Trophoblast cell (in vitro differentiated cells and primary cell): ENCODE data around the gene LRRTM2.
A peak's percentile ranks its signal among the peaks of the same experiment; 100 is the strongest.

Source experiments
- DNase-seq, 2 donors: peaks; one replicate each; pipeline ENCODE4 v3.0.0-alpha.2; 2016
- H2AFZ ChIP-seq: 2 replicates; pipeline ENCODE4 v1.6.1; 2013; ENCODE audit warnings: low read length, moderate library complexity, mild to moderate bottlenecking; ENCODE audit not compliant: insufficient read depth, poor library complexity
- H2AK5ac ChIP-seq: 2 replicates; pipeline ENCODE4 v1.6.1; 2013; ENCODE audit warnings: mild to moderate bottlenecking, low read length
- H2BK120ac ChIP-seq: 2 replicates; pipeline ENCODE4 v1.6.1; 2013; ENCODE audit warnings: low read length, mild to moderate bottlenecking, moderate library complexity; ENCODE audit not compliant: insufficient read depth, poor library complexity
- H2BK12ac ChIP-seq: 2 replicates; pipeline ENCODE4 v1.6.1; 2013; ENCODE audit warnings: mild to moderate bottlenecking, low read length, moderate library complexity
- H2BK5ac ChIP-seq: 2 replicates; pipeline ENCODE4 v1.6.1; 2013; ENCODE audit warnings: low read length, low read depth, moderate library complexity, mild to moderate bottlenecking; ENCODE audit not compliant: poor library complexity
- H3K14ac ChIP-seq: 2 replicates; pipeline ENCODE4 v1.6.1; 2013; ENCODE audit warnings: mild to moderate bottlenecking, low read length
- H3K18ac ChIP-seq: 2 replicates; pipeline ENCODE4 v1.6.1; 2013; ENCODE audit warnings: mild to moderate bottlenecking, low read length
- H3K23ac ChIP-seq: 2 replicates; pipeline ENCODE4 v1.6.1; 2013; ENCODE audit warnings: low read length
- H3K27ac ChIP-seq: 2 replicates; pipeline ENCODE4 v1.5.1; 2013; ENCODE audit warnings: low read depth, mild to moderate bottlenecking, inconsistent platforms, low read length, moderate library complexity
- H3K27me3 ChIP-seq: 2 replicates; pipeline ENCODE4 v1.6.1; 2013; ENCODE audit warnings: inconsistent platforms, mild to moderate bottlenecking, low read length, moderate library complexity; ENCODE audit not compliant: insufficient read depth
- H3K36me3 ChIP-seq, 2 experiments: 1 replicate in 1 of 2; 2 replicates in 1 of 2; pipeline ENCODE4 v1.6.1; 2013; ENCODE audit warnings: low read length in 2 of 2, mild to moderate bottlenecking in 2 of 2, moderate library complexity in 1 of 2; ENCODE audit not compliant: insufficient read depth in 2 of 2, control insufficient read depth in 1 of 2
- H3K4ac ChIP-seq: 2 replicates; pipeline ENCODE4 v1.6.1; 2013; ENCODE audit warnings: low read depth, mild to moderate bottlenecking, low read length, moderate library complexity
- H3K4me1 ChIP-seq, 2 experiments: 1 replicate in 1 of 2; 2 replicates in 1 of 2; pipeline ENCODE4 v1.6.1; 2013; ENCODE audit warnings: low read length in 2 of 2, mild to moderate bottlenecking in 2 of 2, moderate library complexity in 1 of 2; ENCODE audit not compliant: insufficient read depth in 2 of 2, control insufficient read depth in 1 of 2
- H3K4me2 ChIP-seq: 2 replicates; pipeline ENCODE4 v1.6.1; 2013; ENCODE audit warnings: inconsistent platforms, mild to moderate bottlenecking, low read length, moderate library complexity
- H3K4me3 ChIP-seq: 2 replicates; pipeline ENCODE4 v1.5.1; 2013; ENCODE audit warnings: mild to moderate bottlenecking, low read depth, low read length, inconsistent platforms
- H3K79me1 ChIP-seq: one replicate; pipeline ENCODE4 v1.6.1; 2013; ENCODE audit warnings: low read length
- H3K79me2 ChIP-seq: 2 replicates; pipeline ENCODE4 v1.6.1; 2013; ENCODE audit warnings: low read length, mild to moderate bottlenecking; ENCODE audit not compliant: control insufficient read depth, insufficient read depth, poor library complexity
- H3K9ac ChIP-seq: 2 replicates; pipeline ENCODE4 v1.6.1; 2013; ENCODE audit warnings: mild to moderate bottlenecking, low read length
- H3K9me3 ChIP-seq: 2 replicates; pipeline ENCODE4 v1.6.1; 2013; ENCODE audit warnings: low read depth, mild to moderate bottlenecking, control low read depth, inconsistent platforms, low read length; ENCODE audit not compliant: insufficient read depth
- H4K12ac ChIP-seq: 2 replicates; pipeline ENCODE4 v1.6.1; 2013; ENCODE audit warnings: low read depth, mild to moderate bottlenecking, low read length, moderate library complexity
- H4K8ac ChIP-seq: 2 replicates; pipeline ENCODE4 v1.6.1; 2013; ENCODE audit warnings: low read depth, mild to moderate bottlenecking, low read length, moderate library complexity
- H4K91ac ChIP-seq: one replicate; pipeline ENCODE4 v1.6.1; 2013; ENCODE audit warnings: low read depth, mild to moderate bottlenecking, low read length, moderate library complexity
- WGBS: extraction: QIAGEN DNeasy Blood & Tissue Kit; methylation state at CpG from one replicate; pipeline ENCODE4 v1.1.7; 2013; ENCODE audit warnings: missing lambda C conversion rate; ENCODE audit not compliant: insufficient read length, insufficient coverage; ENCODE audit errors: extremely low coverage; 5-methylcytosine and 5-hydroxymethylcytosine counted together

LRRTM2 gene

DNA sequence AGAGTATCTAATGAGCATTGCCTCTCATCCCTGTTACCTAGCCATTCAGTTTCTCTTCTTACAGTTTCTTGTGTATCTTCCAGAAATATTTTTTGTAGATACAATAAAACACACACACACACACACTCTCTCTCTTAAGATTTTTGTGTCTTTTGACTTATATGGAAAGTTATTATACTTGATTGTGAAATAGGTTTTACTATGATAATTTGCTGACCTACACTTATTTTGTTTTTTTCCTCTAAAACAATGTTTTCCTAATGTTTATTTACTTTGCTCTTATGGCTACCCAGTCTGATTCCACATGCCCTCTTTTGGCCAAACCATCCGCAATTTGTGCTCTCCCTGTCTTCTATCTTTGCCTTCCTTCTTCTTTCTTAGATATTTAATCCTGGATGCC lies 25.3 kb downstream of the LRRTM2 start:
- no peak overlapping the region for H3K4me2 ChIP-seq
- H4K91ac ChIP-seq = no peak overlapping the region
- H2BK120ac ChIP-seq = no peak overlapping the region
- H2AK5ac ChIP-seq = no peak overlapping the region
- H3K79me2 ChIP-seq = no peaks in the 10 kb centered on the region
- H3K27ac ChIP-seq = no peak overlapping the region
- no peaks in the 10 kb centered on the region for H3K9me3 ChIP-seq
- no peak overlapping the region for H2BK12ac ChIP-seq
- no peak overlapping the region for H2BK5ac ChIP-seq
- H3K27me3 ChIP-seq = no peaks in the 10 kb centered on the region
- H3K23ac ChIP-seq = no peak overlapping the region
- no peak overlapping the region for H3K18ac ChIP-seq
- H3K4me3 ChIP-seq = no peak overlapping the region
- H3K79me1 ChIP-seq = no peaks in the 10 kb centered on the region
- H2AFZ ChIP-seq = no peak overlapping the region
- DNase-seq = no peak
- no peak overlapping the region for H4K8ac ChIP-seq
- H4K12ac ChIP-seq = no peak overlapping the region
- H3K4me1 ChIP-seq = peaks cover 0 to 1% of the 10 kb centered on the region in 2 experiments
- H3K9ac ChIP-seq = no peak overlapping the region
- H3K4ac ChIP-seq = no peak overlapping the region
- no peak overlapping the region for H3K14ac ChIP-seq
- no peaks in the 10 kb centered on the region for H3K36me3 ChIP-seq
- no CpG with 5 or more reads among the region's 1 CpG for WGBS

DNA sequence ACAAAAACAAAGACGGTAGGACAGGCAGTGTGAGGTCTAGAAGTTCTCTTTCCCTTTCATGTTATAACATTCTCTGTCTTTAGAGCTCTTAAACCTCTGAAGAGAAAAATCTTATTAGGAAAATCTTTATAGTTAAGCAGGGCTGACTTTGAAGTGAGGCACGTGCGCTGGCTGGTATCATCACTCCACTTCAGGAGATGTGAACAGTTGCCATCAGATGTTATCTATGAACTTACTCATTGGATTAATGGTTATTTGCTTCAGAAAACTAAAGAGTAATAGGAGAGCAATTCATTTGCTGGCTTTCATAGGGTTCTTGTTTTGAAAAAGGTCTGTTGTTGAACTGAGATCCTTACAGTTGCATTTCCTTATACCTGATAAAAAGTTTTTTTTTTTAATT lies 25.7 kb downstream of the LRRTM2 start:
- H3K79me1 ChIP-seq = no peaks in the 10 kb centered on the region
- H3K79me2 ChIP-seq = no peaks in the 10 kb centered on the region
- H4K91ac ChIP-seq = no peak overlapping the region
- H2AFZ ChIP-seq = no peak overlapping the region
- H3K23ac ChIP-seq = no peak overlapping the region
- H3K27me3 ChIP-seq = no peaks in the 10 kb centered on the region
- DNase-seq = no peak
- H3K9me3 ChIP-seq = no peaks in the 10 kb centered on the region
- H3K4me2 ChIP-seq = no peak overlapping the region
- H3K14ac ChIP-seq = no peak overlapping the region
- WGBS = no CpG with 5 or more reads among the region's 3 CpGs
- H3K4me1 ChIP-seq = peaks cover 0 to 1% of the 10 kb centered on the region in 2 experiments
- H2BK5ac ChIP-seq = no peak overlapping the region
- no peak overlapping the region for H2BK12ac ChIP-seq
- no peak overlapping the region for H3K27ac ChIP-seq
- H3K18ac ChIP-seq = no peak overlapping the region
- H4K12ac ChIP-seq = no peak overlapping the region
- no peak overlapping the region for H3K9ac ChIP-seq
- no peak overlapping the region for H2AK5ac ChIP-seq
- H4K8ac ChIP-seq = no peak overlapping the region
- H3K4ac ChIP-seq = no peak overlapping the region
- H2BK120ac ChIP-seq = no peak overlapping the region
- H3K4me3 ChIP-seq = no peak overlapping the region
- no peaks in the 10 kb centered on the region for H3K36me3 ChIP-seq

GRCh38 chr5:138844812-138845513 lies 30.2 kb downstream of the LRRTM2 start:
- Histone ChIP-seq H3K79me1 (no peaks in the 10 kb centered on the region), H3K9me3 (no peaks in the 10 kb centered on the region), H3K14ac (no peak overlapping the region), H2BK12ac (no peak overlapping the region), H3K4me3 (no peak overlapping the region), H2AK5ac (no peak overlapping the region), H3K79me2 (peaks cover 2% of the 10 kb centered on the region), H3K4ac (no peak overlapping the region), H3K4me1 (peaks cover 0 to 1% of the 10 kb centered on the region in 2 experiments), H3K27me3 (no peaks in the 10 kb centered on the region), H4K8ac (no peak overlapping the region), H3K23ac (no peak overlapping the region), H3K4me2 (no peak overlapping the region), H3K18ac (no peak overlapping the region), H2AFZ (no peak overlapping the region), H4K91ac (no peak overlapping the region), H3K36me3 (peaks cover 0 to 2% of the 10 kb centered on the region in 2 experiments), H2BK5ac (no peak overlapping the region), H3K27ac (no peak overlapping the region), H2BK120ac (no peak overlapping the region), H4K12ac (no peak overlapping the region), H3K9ac (no peak overlapping the region)
- WGBS = no CpG with 5 or more reads among the region's 6 CpGs
- DNase-seq = peak in 1 of 2 donors; percentile 25

DNA sequence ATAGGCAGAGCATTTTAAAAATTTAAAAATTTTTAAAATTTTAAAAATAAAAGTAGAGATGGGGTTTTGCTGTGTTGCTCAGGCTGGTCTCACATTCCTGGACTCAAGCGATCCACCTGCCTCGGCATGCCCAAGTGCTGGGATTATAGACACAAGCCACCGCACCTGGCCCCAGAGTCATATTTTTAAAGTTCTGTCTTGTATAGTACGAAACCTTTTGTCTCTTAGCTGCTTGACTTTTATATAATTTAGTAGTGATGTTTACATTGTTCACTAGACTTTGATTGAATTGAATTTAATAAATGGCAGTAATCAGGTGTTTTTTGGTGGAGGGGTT lies 31.0 kb downstream of the LRRTM2 start:
- Histone ChIP-seq H3K23ac (no peak overlapping the region), H3K4ac (no peak overlapping the region), H3K4me1 (peaks cover 0 to 1% of the 10 kb centered on the region in 2 experiments), H3K79me1 (no peaks in the 10 kb centered on the region), H3K9ac (no peak overlapping the region), H3K36me3 (peaks cover 0 to 2% of the 10 kb centered on the region in 2 experiments), H4K91ac (no peak overlapping the region), H3K27ac (no peak overlapping the region), H3K9me3 (no peaks in the 10 kb centered on the region), H3K14ac (no peak overlapping the region), H3K4me3 (no peak overlapping the region), H3K4me2 (no peak overlapping the region), H3K18ac (no peak overlapping the region), H2BK120ac (no peak overlapping the region), H4K12ac (no peak overlapping the region), H2AK5ac (no peak overlapping the region), H2BK5ac (no peak overlapping the region), H3K27me3 (no peaks in the 10 kb centered on the region), H2BK12ac (no peak overlapping the region), H3K79me2 (peaks cover 2% of the 10 kb centered on the region), H4K8ac (no peak overlapping the region), H2AFZ (no peak overlapping the region)
- no peak for DNase-seq
- WGBS = no CpG with 5 or more reads among the region's 4 CpGs
